WI38 (cell line): Measurements from ENCODE around the gene FLYWCH2.

Source experiments
- H3K4me3 ChIP-seq: 2 replicates; pipeline ENCODE4 v1.5.1; 2011; ENCODE audit warnings: low read depth, mild to moderate bottlenecking, control low read depth, low read length
- TF ChIP-seq, protein P1 (sequence below): IDR thresholded peaks from 2 replicates; pipeline ENCODE4 v1.5.1; 2012; ENCODE audit warnings: low read depth, mild to moderate bottlenecking, control low read depth, low read length

FLYWCH2 gene, protein sequence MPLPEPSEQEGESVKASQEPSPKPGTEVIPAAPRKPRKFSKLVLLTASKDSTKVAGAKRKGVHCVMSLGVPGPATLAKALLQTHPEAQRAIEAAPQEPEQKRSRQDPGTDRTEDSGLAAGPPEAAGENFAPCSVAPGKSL

DNA sequence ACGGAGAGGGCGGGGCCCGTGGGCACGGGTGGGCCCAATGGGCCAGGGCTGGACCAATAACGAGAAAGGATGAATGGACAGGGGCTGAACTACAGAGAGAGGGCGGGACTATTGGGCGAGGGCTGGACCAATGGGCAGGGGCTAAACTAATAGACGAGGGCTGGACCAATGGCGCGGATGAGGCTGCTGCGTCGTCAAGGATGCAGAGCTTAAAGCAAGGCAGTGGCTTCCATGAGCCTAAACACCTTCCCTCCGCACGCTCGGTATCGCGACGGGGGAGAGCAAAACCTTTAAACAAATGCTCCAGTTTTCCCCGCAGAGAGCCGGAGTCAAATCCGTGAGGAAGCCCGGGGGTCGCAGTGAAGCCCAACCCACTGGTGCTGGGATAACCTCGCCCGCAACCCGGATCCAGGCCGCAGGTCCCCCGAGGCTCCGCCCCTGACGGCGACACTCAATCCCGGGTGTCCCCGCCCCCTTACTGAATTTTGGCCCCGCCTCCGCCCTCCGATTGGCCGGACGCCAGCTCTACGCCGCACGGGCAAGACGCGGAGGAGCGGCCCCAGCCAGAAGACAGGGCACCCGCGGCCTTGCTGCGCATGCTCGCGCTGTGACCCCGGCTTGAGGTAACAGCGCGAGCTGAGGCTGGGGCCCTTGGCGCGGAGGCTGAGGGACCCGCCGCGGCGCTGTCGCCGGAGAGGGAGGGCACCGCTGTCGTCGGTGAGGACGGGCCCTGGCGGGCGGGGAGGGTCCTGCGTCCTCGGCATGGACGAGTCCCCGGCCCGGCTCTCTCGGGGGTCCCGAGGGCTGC is at the start of gene FLYWCH2:
Gene FLYWCH2 (plus strand): TSS at position 566 of the 808 bp plus-strand sequence. CDS start 13,235 bp downstream, outside the sequence.
- TF ChIP-seq, protein P1, sequence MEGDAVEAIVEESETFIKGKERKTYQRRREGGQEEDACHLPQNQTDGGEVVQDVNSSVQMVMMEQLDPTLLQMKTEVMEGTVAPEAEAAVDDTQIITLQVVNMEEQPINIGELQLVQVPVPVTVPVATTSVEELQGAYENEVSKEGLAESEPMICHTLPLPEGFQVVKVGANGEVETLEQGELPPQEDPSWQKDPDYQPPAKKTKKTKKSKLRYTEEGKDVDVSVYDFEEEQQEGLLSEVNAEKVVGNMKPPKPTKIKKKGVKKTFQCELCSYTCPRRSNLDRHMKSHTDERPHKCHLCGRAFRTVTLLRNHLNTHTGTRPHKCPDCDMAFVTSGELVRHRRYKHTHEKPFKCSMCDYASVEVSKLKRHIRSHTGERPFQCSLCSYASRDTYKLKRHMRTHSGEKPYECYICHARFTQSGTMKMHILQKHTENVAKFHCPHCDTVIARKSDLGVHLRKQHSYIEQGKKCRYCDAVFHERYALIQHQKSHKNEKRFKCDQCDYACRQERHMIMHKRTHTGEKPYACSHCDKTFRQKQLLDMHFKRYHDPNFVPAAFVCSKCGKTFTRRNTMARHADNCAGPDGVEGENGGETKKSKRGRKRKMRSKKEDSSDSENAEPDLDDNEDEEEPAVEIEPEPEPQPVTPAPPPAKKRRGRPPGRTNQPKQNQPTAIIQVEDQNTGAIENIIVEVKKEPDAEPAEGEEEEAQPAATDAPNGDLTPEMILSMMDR, result no peak
- H3K4me3 ChIP-seq, result peak within 1 kb of the TSS; percentile 88

GRCh38 chr16:2833776-2834175 is 49.2 kb upstream of the FLYWCH2 start:
- no peak overlapping the region for H3K4me3 ChIP-seq
- TF ChIP-seq, protein P1, result no peak

DNA sequence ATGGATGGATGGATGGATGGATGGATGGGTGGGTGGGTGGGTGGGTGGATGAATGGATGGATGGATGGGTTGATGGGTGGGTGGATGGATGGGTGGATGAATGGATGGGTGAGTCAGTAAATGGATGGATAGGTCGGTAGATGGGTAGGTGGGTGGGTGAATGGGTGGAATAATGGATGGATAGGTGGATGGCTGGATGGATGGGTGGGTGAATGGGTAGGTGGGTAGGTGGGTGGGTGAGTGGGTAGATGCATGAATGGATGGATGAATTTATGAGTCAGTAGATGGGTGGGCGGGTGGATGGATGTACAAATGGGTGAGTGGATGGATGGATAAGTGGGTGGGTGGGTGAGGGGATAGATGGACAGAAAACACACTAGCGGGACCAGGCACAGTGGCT is 48.0 kb upstream of the FLYWCH2 start:
- no peak overlapping the region for H3K4me3 ChIP-seq

DNA sequence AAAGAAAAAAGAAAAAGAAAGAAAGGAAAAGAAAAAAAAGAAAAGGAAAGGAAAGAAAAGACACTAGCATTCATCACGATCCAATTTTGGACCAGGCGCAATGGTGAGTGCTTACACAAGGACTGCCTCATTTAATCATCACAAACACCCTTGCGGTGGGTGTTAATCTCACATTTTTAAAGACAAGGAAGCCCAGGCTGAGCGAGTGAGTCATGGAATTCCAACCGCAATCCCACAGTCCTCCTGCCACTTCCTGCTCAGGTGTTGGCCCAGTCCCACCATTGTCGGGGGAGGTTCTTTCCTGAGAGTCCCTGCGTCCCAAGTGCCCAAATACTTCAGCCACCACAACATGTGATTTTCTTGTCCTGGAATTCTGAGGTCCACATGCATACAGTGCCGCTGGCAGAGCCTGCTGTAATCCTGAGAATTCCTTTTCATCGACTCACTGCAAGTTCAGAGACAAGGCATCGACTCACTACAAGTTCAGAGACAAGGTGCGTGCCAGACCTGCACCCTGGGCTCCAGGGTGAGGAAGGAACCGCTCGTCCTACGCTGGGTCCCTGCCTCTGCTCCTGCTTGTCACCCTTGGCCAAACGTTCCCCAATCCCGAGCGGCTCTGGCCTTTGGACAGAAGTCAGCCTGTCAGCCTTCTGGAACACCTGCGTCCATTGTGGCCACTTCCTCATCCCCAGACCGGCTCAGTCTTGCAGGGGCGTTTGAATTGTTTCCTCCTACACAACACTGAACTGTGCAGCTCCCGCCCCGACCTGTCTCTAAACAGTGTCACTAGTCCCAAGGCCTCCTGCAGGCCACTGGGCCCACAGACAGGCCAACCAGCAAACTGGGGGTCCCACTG is 47.1 kb upstream of the FLYWCH2 start:
- no peak overlapping the region for H3K4me3 ChIP-seq
- TF ChIP-seq, protein P1, result no peak

More for the DNA sequence above, 48.0 kb upstream of the FLYWCH2 start:
- TF ChIP-seq, protein P1, result no peak

- TF ChIP-seq, protein P1, result no peak
Measured at GRCh38 chr16:2836646-2837508, 46.1 kb upstream of the FLYWCH2 start.

DNA sequence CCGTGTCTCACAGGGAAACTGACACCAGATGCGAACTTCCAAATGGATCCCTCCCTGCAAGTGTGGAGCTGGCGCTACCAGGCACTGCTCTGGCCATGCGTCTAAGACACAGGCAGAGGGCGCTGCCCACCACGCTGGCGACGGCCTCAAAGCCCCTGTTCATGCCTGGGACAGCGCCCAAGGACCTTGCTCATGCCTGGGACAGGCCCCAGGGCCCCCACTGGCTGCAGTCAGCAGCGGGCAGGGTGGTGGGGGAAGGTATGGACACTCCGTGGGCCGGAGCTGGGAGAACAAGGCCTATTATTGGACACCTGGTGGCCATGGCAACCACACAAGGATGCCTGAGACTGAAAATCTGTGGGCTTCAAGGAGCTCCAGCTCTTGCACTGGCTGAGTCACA is 44.1 kb upstream of the FLYWCH2 start:
- H3K4me3 ChIP-seq, result no peak overlapping the region
- TF ChIP-seq, protein P1, result peak; percentile 90

More at GRCh38 chr16:2836646-2837508, 46.1 kb upstream of the FLYWCH2 start:
- H3K4me3 ChIP-seq, result no peak overlapping the region
